NCI-H526 (cell line): ENCODE results near the gene BHMT2.

ENCODE experiments used
- DNase-seq, 2 experiments: peaks; one replicate each; lab custom pipeline; 2025; lab: John Stamatoyannopoulos, UW

Gene BHMT2

DNA sequence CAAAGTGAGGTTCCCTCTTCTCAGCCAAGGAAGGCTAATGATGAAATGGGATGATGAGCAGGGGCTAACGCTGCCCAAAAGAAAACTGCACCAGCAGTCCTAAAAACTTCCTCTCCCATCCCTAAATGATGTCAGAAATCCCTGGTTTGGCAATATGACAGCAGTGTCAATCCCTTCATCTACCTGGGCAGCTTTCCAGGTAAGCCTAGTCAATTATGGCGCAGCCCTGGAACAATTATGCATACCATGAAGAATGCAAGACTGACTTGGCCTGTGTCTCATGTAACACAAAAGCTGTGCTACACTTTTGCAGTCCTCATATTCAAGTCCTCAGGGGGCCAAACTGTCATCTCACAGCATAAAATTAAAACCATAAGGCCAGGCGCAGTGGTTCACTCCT lies 7.1 kb upstream of the BHMT2 start:
- no peak for DNase-seq

GRCh38 chr5:79070350-79070667 lies 742 bp downstream of the BHMT2 start:
- no peak for DNase-seq

DNA sequence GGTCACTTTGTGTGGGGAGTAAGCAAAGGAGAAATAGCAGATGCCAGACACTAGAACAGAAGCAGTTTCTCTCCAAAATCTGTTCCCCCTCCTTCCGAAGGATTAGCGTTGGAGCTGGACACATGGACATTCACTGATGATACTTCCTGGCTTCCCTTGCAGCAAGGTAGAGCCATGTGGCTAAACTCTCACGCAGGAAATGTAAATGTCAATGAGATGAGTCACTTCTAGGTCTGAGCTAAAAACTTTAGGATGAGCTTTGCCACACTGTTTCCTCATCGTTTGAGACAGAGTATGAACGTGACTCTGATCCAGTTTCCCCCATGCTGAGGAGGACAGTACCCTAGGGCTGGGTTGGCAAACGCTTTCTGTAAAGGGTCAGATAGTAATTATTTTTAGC lies 5.1 kb downstream of the BHMT2 start:
- no peak for DNase-seq

DNA sequence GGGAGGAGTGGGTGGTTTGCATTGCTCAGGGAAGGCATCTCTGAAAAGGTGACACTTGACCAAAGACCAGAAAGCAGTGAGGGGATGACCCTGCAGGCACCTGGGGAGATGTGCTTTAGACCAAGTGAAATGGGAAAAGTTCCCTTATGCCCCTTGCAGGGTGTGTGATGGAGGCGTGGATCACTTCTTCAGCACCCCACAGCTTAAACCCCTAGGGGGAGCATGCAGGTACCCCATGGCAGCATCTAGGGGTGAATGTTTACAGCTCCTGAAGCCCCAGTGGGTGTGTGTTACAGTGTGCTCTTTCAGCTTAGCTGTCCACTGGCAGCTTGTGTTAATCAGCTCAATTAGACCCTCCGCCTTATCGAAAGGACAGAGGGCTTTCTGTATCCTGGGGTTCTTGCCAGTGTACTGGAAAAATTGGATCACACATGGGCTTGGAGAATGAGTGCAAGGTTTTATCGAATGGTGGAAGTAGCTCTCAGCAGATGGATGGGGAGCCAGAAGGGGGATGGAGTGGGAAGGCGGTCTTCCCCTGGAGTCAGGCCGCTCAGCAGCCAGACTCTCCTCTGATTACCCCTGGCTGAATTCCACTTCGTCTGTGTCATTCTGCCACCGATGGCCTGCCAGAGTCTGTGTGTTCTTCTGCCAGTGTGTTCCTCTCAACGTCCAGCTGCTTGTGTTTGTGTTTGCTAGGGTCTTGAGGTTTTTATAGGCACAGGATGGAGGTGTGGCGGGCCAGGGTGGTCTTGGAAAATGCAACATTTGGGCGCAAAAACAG lies 6.3 kb downstream of the BHMT2 start:
- DNase-seq = no peak

DNA sequence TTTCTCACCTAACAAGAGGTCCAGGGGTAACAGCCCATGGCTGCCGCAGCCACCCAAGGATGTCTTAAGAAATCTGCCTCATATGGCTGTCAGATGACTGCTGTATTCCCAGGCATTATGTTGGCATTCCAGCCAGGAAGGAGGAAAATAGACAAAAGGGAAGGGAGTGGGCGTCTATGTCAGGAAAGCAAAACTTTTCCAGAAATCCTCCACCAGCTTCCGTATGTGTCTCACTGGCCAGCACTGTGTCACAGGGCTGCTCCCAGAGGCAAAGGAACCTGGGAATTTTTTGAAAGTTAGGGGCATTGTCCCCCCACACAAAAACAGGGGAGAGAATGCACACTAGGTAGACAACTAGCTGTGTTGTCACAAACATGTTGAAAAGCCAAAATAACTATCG lies 7.3 kb downstream of the BHMT2 start:
- no peak for DNase-seq

GRCh38 chr5:79077680-79078365 lies 8.3 kb downstream of the BHMT2 start:
- no peak for DNase-seq

DNA sequence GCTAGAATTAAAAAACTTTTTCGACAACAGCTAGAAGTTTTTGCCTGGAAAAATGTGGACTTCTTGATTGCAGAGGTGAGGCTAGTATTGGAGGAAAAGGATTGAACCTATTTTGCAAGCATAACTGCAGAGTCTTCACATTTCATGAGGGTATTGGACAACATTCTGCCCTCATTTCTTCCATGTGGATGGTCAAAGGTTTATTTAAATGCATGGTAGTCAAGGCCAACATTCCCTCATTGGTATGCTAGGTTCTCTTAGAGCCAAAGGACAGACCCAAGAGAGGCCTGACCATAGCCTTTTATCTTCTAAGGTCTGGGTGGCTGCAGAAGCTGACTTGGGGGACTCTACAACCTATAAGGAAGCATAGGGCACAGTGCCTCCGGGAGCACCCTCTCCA lies 11.2 kb downstream of the BHMT2 start:
- no peak for DNase-seq

- no peak for DNase-seq
Measured at GRCh38 chr5:79081779-79082178, 12.2 kb downstream of the BHMT2 start.

GRCh38 chr5:79086116-79086515 lies 16.5 kb downstream of the BHMT2 start:
- DNase-seq = no peak

DNA sequence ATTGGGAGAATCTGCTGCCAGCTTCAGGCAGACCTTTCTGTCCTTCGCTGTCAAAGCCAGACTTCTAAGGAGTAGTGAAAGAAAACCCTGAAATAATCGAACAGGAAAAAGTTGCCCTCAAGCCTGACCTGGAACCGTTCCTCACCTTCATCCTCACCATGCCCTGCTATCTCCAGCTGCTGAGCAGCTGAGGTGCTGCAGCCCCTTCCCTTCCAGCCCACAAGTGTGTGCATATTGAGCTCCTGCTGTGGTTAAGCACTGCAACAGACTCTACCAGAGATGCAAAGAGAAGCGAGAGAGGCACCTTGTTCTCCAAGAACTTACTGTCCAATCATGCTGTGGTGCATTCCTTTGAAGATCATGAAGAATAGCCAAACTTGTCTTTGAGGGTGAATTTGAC lies 18.9 kb downstream of the BHMT2 start:
- no peak for DNase-seq

- no peak for DNase-seq
Measured at GRCh38 chr5:79091064-79091463, 21.5 kb downstream of the BHMT2 start.

GRCh38 chr5:79093762-79094161 lies 24.2 kb downstream of the BHMT2 start:
- peak; percentile 9 to 38 for DNase-seq

- no peak for DNase-seq
Measured at GRCh38 chr5:79105868-79106267, 36.3 kb downstream of the BHMT2 start.

DNA sequence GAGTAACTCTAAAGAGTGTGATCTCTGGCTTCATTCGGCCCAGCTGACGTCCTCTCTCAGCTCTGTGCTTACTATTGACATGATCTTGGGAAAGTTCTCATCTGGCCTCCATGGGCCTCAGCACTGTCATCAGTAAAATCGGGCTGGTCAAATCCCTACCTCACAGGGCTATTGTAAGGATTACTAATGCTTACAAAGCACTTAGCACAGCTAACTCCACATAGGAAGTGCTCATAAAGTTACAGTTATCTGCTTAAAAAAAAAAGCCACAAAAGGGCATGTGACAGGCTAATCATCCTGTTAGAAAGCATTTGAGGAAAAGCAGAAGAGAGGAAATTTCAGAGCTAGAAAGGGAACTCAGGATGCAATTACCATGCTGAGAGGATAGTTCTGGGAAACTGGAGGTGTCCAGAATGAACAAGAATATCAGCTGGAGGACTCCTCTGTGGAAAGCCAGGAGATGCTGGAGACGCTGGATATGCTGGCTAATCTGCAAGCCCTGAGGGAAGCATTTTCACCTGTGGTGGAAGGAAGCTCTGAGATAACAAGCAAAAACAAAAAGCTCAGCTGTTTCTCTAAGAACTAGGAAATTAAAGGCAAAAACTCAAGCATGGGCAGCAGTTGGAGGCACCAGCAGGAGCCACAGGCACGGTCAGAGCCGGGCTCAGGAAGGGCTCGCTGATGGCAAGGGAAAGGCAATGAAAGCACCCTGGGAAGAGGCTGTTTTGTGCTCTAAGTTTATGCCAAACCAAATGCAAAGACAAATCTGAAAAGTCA lies 37.6 kb downstream of the BHMT2 start:
- DNase-seq = no peak

GRCh38 chr5:79108086-79108485 lies 38.5 kb downstream of the BHMT2 start:
- no peak for DNase-seq

DNA sequence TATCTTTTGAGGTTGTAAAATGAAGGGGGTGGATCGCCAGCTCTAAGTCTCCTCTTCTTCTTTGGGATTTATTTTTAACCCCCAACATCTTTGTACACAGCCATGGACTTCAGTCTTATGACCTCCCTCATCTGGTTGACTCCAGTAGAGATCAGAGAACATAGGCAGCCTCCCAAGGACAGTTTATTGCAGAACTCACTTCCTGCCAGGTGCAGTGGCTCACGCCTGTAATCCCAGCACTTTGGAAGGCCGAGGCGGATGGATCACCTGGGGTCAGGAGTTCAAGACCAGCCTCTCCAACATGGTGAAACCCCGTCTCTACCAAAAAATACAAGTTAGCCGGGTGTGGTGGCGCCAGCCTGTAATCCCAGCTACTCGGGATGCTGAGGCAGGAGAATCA lies 39.2 kb downstream of the BHMT2 start:
- DNase-seq = no peak

DNA sequence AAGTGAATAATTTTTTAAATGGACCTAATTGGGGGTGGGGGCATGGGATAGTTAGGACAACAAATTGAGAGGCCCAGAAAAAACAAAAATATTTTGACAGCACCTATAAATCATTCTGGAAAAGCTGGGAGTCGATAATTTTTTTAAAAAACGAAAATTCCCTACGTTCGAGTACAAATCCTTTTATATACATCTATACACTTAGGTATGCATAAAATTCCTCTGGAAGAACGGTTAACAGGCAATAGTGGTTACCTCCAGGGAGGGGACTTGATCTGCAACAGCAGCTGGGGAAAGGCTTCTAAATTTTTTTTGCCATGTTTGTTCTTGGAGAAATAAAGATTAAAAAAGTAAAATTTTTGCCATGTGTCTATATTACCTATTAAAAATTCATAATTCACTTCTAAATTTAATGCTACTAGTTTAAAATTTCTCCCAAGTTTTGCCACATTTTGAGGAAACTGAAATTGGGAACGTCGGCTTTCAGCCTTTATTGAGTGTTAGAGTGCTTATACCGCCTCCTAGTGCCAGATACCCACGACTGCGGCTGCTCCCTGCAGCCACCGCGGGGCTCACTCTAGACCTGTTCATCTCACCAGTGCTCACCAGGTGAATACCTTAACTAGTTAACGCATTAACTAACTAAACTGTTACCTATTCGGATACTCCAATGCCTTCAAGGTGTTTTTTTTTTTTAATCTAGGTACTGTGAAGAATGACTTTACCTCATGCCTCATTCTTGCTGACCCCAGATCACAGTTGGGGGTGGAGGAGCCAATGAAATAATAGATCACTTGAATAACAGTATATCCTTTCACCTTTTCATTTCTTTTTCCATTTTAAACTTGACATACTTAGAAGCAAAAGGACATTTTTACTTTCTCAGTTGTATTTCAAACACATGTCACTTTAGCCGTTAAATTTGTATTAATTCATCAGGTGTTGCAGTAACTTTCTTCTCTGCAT lies 40.2 kb downstream of the BHMT2 start:
- DNase-seq = no peak

DNA sequence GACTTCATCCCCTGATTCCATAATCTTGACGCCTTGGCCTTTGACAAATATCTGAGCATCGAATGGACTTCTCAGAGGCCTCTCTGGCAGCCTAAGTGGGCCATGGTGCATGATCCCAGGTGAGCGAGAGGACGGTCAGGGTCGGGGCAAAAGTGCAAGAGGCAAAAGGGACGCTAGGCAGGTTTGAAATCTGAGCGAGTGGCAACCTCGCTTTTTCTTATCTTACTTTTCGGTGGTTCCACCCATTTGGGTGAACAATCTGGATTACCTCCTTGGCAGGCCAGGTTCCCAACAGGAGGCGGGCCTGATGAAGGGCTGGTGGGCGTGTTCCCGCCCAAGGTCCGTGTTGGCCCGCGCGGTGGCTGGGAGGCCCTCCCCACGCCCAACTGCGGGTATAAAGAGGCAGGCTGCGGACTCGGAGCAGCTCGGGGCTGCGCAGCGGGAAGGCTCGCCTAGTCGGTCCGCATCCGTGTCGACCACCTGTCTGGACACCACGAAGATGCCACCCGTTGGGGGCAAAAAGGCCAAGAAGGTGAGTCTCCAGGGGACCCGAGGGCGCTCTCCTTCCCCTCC lies 41.9 kb downstream of the BHMT2 start, which contains the start of gene BHMT:
TSS of gene BHMT (plus strand) at position 423 of the 573 bp plus-strand sequence. CDS start at position 500, 77 bp downstream.
- no peak for DNase-seq

GRCh38 chr5:79111960-79112702 lies 42.6 kb downstream of the BHMT2 start:
- no peak for DNase-seq

DNA sequence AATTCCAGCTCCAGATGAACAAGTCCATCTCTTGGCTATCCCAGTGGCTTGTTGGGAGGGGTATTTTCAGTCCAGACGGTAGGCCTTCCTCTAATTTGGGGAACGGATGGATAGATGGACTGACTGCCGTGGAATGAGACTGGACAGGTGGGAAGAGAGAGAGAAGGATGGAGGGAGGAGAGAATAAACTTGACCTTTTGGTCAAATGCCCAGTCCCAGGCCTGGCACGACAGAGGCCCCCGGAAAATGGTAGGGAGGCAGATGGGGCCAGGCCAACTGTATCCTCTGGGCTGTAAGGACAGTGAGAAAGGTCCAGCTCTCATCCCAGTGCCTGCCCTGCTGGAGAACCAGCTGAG lies 43.1 kb downstream of the BHMT2 start:
- DNase-seq = no peak

GRCh38 chr5:79119486-79119885 lies 49.9 kb downstream of the BHMT2 start:
- no peak for DNase-seq
